B cell (primary cell): ENCODE measurements around the gene TWIST1. TPM values are rescaled to one million over a fixed set of nuclear protein-coding genes. Genes with fewer than 3 reads are reported as not detected.

Experiments
- ATAC-seq: fragments of 200-7000 bp; cut with Tn5 transposase; one replicate; pipeline ENCODE4 v1.10.0; 2021; ENCODE audit warnings: low read depth, mild to moderate bottlenecking, moderate number of reproducible peaks, moderate library complexity
- CTCF ChIA-PET: fragments of 350-600 bp; sonication (Branson Sonifier 250); formaldehyde crosslinking; loops from one replicate; lab custom pipeline; 2021; ENCODE audit warnings: antibody characterized with exemption, inconsistent platforms; lab: Charles Lee
- POLR2A ChIA-PET: fragments of 350-600 bp; sonication (Branson Sonifier 250); formaldehyde crosslinking; loops from one replicate; lab custom pipeline; 2021; ENCODE audit warnings: antibody characterized with exemption; lab: Charles Lee
- DNase-seq: peaks from one replicate; pipeline ENCODE4 v3.0.0; 2013
- H2AFZ ChIP-seq: 2 replicates; pipeline ENCODE4 v1.6.1; 2012; ENCODE audit warnings: mild to moderate bottlenecking, low read depth, low read length; ENCODE audit not compliant: insufficient read depth, poor library complexity, severe bottlenecking
- H3K27ac ChIP-seq, 2 donors: 1 replicate in 1 of 2; 2 replicates in 1 of 2; pipeline ENCODE4 v1.5.1; 2012 to 2013; ENCODE audit warnings: low read length in 2 of 2, mild to moderate bottlenecking in 2 of 2, moderate library complexity in 1 of 2
- H3K27me3 ChIP-seq, 4 experiments: fragments of 200-600 bp in 1 of 4; sonication (generic) in 1 of 4; replicated peaks in 1 of 4; 1 replicate in 2 of 4; 2 replicates in 2 of 4; pipeline versions ENCODE4 v1.6.1 to v1.7.0; 2013 to 2016; ENCODE audit warnings: low read length in 3 of 4, mild to moderate bottlenecking in 2 of 4, mixed read lengths in 1 of 4, moderate library complexity in 1 of 4; ENCODE audit not compliant: insufficient read depth in 4 of 4, control insufficient read depth in 3 of 4; ENCODE audit errors: control extremely low read depth in 1 of 4
- H3K36me3 ChIP-seq, 2 experiments: replicated peaks in 1 of 2; 1 replicate in 1 of 2; 2 replicates in 1 of 2; pipeline versions ENCODE4 v1.6.1 to v1.7.1; 2013; ENCODE audit warnings: low read length in 1 of 2; ENCODE audit not compliant: insufficient read depth in 2 of 2, control insufficient read depth in 1 of 2; ENCODE audit errors: control extremely low read depth in 1 of 2, extremely low read depth in 1 of 2
- H3K4me1 ChIP-seq, 2 donors: fragments of 200-600 bp in 1 of 2; sonication (generic) in 1 of 2; 1 replicate in 1 of 2; 2 replicates in 1 of 2; pipeline versions ENCODE4 v1.5.1 to v1.6.1; 2013 to 2017; ENCODE audit warnings: low read length in 2 of 2; ENCODE audit not compliant: control insufficient read depth in 2 of 2, insufficient read depth in 2 of 2
- H3K4me2 ChIP-seq: replicated peaks from 2 replicates; pipeline ENCODE3; 2012; ENCODE audit warnings: mild to moderate bottlenecking, low read depth, low read length; ENCODE audit not compliant: poor library complexity, severe bottlenecking
- H3K4me3 ChIP-seq, 5 experiments: fragments of 200-600 bp in 1 of 5; sonication (generic) in 1 of 5; 1 replicate in 3 of 5; 2 replicates in 2 of 5; pipeline versions ENCODE4 v1.5.1 to v1.7.0; 2011 to 2016; ENCODE audit warnings: low read length in 4 of 5, mild to moderate bottlenecking in 4 of 5, low read depth in 2 of 5, control low read depth in 1 of 5, moderate library complexity in 1 of 5; ENCODE audit not compliant: insufficient read depth in 1 of 5; ENCODE audit errors: control extremely low read depth in 1 of 5, extremely low read depth in 1 of 5
- H3K79me2 ChIP-seq: fragments of 200-600 bp; sonication (generic); one replicate; pipeline ENCODE4 v1.6.0; 2016; ENCODE audit warnings: low read length; ENCODE audit not compliant: control insufficient read depth, insufficient read depth
- H3K9ac ChIP-seq: fragments of 200-600 bp; sonication (generic); 2 replicates; pipeline ENCODE4 v1.6.1; 2017; ENCODE audit warnings: mild to moderate bottlenecking, low read length, moderate library complexity
- H3K9me3 ChIP-seq, 3 donors: one replicate each; pipeline versions ENCODE4 v1.6.1 to v1.7.1; 2013; ENCODE audit warnings: low read length in 2 of 3; ENCODE audit not compliant: control insufficient read depth in 2 of 3, insufficient read depth in 1 of 3; ENCODE audit errors: control extremely low read depth in 1 of 3
- H4K20me1 ChIP-seq: 2 replicates; pipeline ENCODE4 v1.6.0; 2012; ENCODE audit warnings: mild to moderate bottlenecking, low read length; ENCODE audit not compliant: insufficient read depth, control insufficient read depth, poor library complexity, severe bottlenecking
- H3K27ac Mint-ChIP-seq: one replicate; pipeline ENCODE4 v1.8.0; 2021; ENCODE audit warnings: mixed read lengths
- H3K27me3 Mint-ChIP-seq: one replicate; pipeline ENCODE4 v1.8.0; 2021; ENCODE audit warnings: mixed read lengths
- H3K4me1 Mint-ChIP-seq: one replicate; pipeline ENCODE4 v1.8.0; 2021; ENCODE audit warnings: mixed read lengths
- H3K4me3 Mint-ChIP-seq: one replicate; pipeline ENCODE4 v1.8.0; 2021; ENCODE audit warnings: mixed read lengths
- H3K9me3 Mint-ChIP-seq: one replicate; pipeline ENCODE4 v1.8.0; 2022; ENCODE audit warnings: mixed read lengths; ENCODE audit not compliant: insufficient read depth
- CTCF ChIP-seq: fragments of 200-600 bp; IDR thresholded peaks from one replicate; pipeline ENCODE4 v1.8.0; 2022; ENCODE audit warnings: antibody characterized with exemption, mild to moderate bottlenecking
- EZH2 ChIP-seq: IDR thresholded peaks from 2 replicates; pipeline ENCODE4 v1.6.1; 2012; ENCODE audit warnings: borderline replicate concordance, low read depth, mild to moderate bottlenecking, moderate library complexity, low read length; ENCODE audit not compliant: insufficient read depth, poor library complexity, severe bottlenecking
- WGBS: methylation state at CpG from one replicate; pipeline ENCODE4 v1.1.5; 2013; ENCODE audit warnings: missing lambda C conversion rate; ENCODE audit not compliant: insufficient coverage; 5-methylcytosine and 5-hydroxymethylcytosine counted together
- intact Hi-C: fragments of 100-400 bp; cut with micrococcal nuclease; formaldehyde crosslinking; loops from one replicate; pipeline ENCODE4 v1.10.0; 2022
- polyA plus RNA-seq: library from polyadenylated mRNA; depleted of rRNA; stranded (reverse); fragments of >200 nt; gene quantifications from 2 replicates; pipeline ENCODE4 v1.2.3, GENCODE V29; 2012
- total RNA-seq, 2 donors: library from RNA; stranded (reverse); fragments of 120-200 nt in 1 of 2; gene quantifications; 1 replicate in 1 of 2; 2 replicates in 1 of 2; pipeline versions ENCODE4 v1.2.3 to v1.2.4, GENCODE V29; 2013 to 2022

TWIST1 gene
- total and polyA plus RNA-seq, 2 donors (not counting 1 experiment from before 2014, with no cell fraction given): not detected

- Histone ChIP-seq H3K79me2 (no peaks in the 10 kb centered on the region), H3K4me1 (no peaks in the 10 kb centered on the region), H3K4me3 (no peak overlapping the region), H3K27me3 (peaks cover 0 to 6% (median 3%) of the 10 kb centered on the region in 4 experiments), H3K36me3 (no peaks in the 10 kb centered on the region), H4K20me1 (no peaks in the 10 kb centered on the region), H3K9ac (no peak overlapping the region), H2AFZ (no peak overlapping the region), H3K4me2 (no peak overlapping the region), H3K9me3 (no peaks in the 10 kb centered on the region), H3K27ac (no peak overlapping the region)
- Mint-ChIP-seq H3K27me3 (peaks cover 17% of the 10 kb centered on the region), H3K27ac (no peak overlapping the region), H3K4me1 (no peaks in the 10 kb centered on the region), H3K4me3 (no peak overlapping the region), H3K9me3 (no peaks in the 10 kb centered on the region)
- ChIA-PET CTCF (no interaction called here), POLR2A (no interaction called here)
- intact Hi-C loops: no loop called here
- DNase-seq (no peak), ATAC-seq (no peak)
- WGBS: no CpG with 5 or more reads among the region's 5 CpGs
- no peak for TF ChIP-seq EZH2
- no peak for TF ChIP-seq CTCF
These were observed 22.0 kb downstream of the TWIST1 start for GRCh38 chr7:19095353-19095860.

- Histone ChIP-seq H3K79me2 (no peaks in the 10 kb centered on the region), H3K9me3 (no peaks in the 10 kb centered on the region), H3K4me1 (no peaks in the 10 kb centered on the region), H3K27ac (no peak overlapping the region), H3K9ac (no peak overlapping the region), H3K27me3 (peaks cover 0 to 6% (median 3%) of the 10 kb centered on the region in 4 experiments), H3K4me3 (no peak overlapping the region), H3K36me3 (no peaks in the 10 kb centered on the region), H4K20me1 (no peaks in the 10 kb centered on the region), H3K4me2 (no peak overlapping the region), H2AFZ (no peak overlapping the region)
- ATAC-seq (no peak), DNase-seq (no peak)
- H3K9me3 Mint-ChIP-seq: no peaks in the 10 kb centered on the region
- intact Hi-C loops: no loop called here
- no peak overlapping the region for H3K27ac Mint-ChIP-seq
- no peaks in the 10 kb centered on the region for H3K4me1 Mint-ChIP-seq
- 40% methylated on average over 1 of the region's 3 CpGs for WGBS
- CTCF ChIA-PET: no interaction called here
- peaks cover 14% of the 10 kb centered on the region for H3K27me3 Mint-ChIP-seq
- H3K4me3 Mint-ChIP-seq: no peak overlapping the region
- POLR2A ChIA-PET: no interaction called here
- no peak for TF ChIP-seq EZH2
These were observed 22.7 kb downstream of the TWIST1 start for GRCh38 chr7:19094598-19095352.
